Activated CD4-positive, CD25-positive, alpha-beta regulatory T cell treated with anti-CD3 and anti-CD28 coated beads, Interleukin-2, amount 50 U/mL, for 72 hours (primary cell): Measurements from ENCODE around the gene LRFN2.

Experiments used
- DNase-seq: peaks from one replicate; pipeline ENCODE4 v3.0.0; 2021

LRFN2 gene

DNA sequence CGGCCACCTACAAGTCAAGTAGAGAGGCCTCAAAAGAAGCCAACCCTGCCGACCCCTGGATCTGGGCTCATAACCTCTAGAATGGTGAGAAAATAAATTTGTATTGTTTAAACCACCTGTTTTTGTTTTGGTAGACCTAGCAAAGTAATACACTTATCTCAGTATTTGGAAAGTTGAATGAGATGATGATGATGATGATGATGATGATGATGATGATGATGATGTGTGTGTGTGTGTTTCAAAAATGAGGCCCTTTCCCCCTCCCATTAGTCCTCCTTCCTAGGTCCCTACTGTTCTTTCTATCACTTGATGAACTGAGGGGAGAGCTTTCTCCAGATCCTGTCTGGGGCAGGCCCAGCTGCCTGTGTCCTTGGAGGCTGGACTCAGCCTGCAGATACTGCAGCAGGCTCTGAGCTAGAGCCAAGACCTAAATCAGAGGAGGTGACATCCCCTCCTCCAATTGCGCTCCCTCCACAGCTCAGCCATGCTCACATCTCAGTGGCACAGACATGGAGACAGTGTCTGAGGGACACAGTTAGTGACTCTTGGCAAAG is 120.1 kb downstream of the LRFN2 start:
- no peak for DNase-seq

DNA sequence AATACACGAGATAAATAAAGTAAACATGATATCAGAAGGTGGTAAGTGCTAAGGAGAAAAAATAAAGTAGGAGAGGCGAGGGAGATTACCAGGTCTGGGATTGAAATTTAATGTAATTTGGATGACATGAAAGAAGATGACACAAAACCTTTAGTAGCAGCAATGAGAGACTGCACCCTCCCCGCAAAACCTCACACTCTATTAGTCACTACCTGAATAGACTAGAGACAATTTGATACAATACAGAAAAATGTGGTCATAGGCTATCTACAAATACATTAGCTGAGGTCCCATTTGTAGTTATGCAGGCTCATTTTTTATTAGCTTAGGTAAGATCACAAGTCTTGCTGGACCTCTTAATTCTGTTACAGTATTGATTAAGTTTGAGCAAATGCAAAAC is 125.5 kb downstream of the LRFN2 start:
- no peak for DNase-seq

DNA sequence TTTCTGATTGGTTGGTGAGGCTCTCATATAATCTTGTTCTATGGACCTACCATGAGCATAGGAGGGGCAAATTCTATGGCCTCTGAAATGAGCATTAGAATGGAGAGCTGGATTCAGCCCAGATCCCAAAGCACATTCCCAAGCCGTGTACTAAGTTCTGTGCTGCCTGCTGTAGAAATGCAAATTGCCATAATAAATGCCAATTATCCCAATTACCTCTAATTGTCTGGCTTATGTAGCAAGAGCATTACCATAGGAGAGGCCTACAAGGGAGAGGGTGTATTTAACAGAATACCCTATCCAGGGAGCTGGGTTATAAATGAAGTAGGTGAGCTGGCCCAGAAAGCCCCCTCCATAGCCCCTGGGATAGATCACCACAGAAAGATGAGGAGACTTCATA is 126.8 kb downstream of the LRFN2 start:
- DNase-seq = no peak

DNA sequence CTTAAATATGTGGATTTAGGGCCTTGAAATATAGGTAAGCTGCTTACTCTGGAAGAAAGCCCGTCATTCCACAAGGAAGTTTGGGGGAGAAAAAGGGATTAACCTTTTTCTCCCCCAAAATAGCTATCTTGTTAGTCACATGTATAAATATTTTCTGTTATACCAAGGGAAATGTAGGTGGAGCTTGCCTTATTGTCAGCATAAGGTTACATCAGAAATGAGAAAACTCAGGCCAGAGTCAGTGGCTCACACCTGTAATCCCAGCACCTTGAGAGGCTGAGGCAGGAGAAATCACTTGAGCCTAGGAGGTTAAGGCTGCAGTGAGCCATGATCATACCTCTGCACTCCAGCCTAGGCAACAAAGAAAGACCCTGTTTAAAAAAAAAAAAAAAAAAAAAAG is 129.9 kb downstream of the LRFN2 start:
- DNase-seq = no peak

DNA sequence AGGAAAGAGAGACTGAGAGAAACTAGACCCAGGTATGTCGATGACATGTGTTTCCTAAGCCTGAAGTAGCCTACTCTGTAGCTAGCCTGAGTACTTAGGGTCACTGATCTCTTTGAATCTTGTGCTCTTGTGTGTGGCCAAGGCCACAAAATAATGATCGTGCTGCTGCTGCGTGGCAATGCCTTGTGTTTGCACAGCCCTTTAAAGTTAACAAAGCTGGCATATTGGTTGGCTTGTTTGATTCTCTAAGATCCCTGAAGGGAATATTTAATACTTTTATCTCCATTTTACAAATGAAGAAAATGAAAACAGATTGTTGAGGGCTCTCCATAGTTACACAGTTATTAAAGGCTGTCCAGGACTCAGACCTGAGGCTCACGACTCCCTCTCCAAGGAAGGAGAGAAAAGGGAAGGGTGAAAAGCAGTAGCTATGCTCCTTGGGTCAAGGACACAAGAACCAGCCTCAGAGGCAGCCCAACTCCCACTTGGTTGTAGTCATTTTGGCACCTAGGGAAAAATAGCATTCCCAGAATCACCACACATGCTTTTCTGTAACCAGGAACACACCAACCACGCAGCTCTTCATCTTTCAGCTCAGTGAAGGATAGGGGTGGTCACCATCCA is 130.7 kb downstream of the LRFN2 start:
- DNase-seq = no peak

DNA sequence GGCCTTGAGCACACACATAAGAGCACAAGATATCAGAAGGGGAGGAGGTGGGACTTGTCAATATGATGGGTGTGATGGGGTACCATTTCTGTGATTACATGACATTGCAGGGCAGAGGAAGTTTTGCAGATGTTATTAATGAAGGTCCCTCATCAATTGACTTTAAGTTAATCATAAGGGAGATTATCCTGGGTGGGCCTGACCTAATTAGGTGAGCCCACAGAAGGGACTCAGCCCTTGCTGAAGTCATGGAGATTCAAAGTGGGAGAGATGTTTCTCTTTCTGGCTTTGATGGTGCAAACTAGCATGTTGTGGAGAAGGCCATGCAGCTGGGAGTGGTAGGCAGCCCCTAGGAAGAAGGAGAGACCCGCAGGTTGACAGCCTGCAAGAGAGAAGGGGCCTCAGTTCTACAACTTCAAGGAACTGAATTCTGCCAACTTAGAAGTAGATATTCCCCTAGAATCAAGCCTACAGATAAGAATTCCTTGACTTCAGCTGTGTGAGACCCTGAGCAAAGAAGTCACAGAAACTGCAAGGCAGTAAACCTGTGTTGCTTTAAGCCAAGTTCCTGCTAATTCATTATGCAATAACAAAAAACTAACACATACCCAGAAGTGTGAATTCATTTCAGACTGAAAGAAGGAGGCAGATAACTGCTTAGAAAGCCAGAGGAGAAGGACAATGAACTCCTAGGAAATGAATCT is 131.3 kb downstream of the LRFN2 start:
- DNase-seq = no peak

DNA sequence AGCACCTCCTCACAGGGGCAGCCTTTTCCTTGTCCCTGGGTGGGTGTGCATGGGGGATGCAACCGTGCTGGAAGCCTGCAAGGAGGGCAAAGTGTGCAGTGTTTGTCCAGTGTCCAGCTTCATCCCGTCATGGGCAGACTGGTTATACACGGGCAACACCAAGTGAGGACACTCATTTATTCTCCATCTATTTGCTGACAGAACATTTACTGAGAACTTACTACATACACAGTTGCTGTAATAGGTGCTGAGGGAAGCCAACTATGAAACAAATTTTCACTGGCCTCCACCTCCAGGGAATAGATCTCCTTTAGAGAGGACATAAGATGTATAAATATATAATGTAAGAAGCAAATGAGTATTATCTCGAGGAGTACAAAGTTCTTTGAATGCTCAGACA is 136.7 kb downstream of the LRFN2 start:
- DNase-seq = no peak

DNA sequence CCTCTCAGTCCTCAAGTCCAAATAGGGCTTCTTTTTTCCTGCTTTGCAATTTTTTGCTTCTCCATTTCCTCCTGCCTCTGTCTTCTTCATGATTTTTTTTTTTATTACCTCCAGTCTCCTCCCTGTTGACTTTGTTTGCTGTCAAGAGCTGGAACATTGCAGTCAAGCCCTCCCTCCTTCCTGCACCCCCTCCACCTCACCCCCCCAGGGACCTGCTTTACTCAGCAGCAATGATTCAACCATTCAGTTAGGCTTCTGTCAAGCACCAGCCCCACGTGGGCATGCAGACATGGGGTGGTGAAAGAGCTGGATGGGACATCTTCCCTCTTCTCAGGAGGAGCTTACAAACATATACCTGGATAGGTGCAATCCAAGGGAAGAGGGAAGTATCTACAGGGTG is 142.4 kb downstream of the LRFN2 start:
- no peak for DNase-seq

DNA sequence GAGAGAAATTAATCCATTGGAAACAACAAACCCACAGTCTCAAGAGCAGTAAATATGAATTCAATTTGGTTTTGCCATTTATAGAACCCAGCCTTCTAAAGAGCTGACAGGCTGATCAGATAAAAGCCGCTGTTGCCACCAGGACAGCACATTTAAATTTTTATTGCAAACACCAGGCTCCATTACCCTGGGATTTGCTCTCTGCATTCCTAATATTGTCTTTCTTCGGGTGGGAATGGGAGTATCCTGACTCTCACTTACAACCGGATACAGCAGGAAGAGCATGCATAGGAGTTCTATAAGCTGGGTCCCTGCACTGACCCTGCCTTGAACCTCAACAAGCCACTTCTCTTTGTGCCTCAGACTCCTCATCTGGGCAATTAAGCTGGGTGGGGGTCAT is 142.9 kb downstream of the LRFN2 start:
- no peak for DNase-seq

DNA sequence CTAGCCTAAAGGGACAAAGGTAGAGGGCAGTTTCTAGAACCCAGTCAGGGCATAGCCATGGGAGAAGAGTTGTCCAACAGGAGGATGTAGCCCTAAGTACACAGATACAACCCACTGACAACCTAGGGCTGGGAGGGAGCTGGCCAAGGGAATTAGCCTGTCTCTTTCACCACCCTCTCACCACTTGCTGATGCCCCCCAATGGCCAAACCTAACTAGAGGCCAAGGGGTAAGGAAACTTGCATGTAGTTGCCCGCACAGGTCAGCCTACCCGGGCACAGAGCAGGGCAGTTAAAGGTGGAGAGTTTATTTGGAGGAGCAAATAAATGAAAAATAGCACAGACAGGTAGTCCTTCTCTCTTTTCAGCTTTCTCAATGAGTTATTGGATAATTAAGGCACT is 143.3 kb downstream of the LRFN2 start:
- DNase-seq = no peak

DNA sequence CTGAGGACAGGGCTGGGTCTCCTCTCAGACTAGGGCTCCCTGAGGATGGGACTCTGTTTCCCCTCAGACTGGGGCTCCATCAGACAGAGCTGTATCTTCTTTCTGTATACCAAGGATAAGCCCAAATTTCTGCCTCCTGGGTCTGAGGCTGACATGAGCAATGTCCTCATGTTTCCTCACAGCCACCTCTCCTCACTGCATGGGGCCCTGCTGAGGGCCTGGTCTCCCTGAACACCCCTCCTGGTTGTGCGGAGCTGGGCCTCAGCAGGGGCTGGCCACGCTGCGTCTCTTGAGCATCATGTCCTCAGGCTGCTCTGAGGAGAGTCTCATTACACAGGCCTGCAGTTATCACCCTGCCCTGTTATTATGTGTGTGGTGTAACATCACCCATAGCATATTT is 144.6 kb downstream of the LRFN2 start:
- no peak for DNase-seq

DNA sequence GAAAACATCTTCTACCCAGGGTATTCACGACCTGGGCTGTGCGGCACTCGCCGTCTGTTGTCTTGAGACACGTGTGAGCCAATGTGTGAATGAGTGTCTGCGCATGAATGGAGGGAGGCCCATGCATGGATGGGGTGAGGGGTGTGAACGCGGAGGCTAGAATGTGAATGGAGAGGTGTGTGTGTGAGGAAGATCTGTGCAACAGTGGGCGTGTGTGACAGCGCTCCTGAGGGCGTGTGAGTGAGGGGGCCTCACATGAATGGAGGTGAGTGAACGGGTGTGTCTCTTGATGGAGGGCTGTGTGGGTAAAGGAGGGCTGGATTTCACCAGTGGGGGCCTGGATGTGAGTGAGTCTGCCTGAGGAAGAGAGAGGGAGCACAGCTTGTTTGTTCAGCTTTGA is 146.0 kb downstream of the LRFN2 start:
- DNase-seq = no peak

DNA sequence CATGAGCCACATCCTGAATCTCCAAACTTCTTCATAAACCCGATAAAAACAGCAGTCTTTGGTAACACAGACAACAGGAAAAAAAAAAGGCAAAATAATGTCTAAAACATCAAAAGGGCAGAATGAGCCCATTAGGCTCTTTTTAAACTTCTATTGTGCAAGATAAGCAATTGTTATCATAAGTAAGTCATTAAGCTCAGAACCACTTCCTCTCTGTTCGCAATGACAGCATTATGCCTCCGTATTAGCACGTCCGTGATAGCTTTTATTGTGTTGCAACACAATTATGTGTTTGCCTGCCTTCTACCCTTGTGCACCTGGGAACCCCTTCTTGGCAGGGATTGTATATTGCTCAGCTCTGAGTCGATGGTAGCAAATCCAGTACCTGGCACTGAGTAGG is 147.1 kb downstream of the LRFN2 start:
- no peak for DNase-seq

DNA sequence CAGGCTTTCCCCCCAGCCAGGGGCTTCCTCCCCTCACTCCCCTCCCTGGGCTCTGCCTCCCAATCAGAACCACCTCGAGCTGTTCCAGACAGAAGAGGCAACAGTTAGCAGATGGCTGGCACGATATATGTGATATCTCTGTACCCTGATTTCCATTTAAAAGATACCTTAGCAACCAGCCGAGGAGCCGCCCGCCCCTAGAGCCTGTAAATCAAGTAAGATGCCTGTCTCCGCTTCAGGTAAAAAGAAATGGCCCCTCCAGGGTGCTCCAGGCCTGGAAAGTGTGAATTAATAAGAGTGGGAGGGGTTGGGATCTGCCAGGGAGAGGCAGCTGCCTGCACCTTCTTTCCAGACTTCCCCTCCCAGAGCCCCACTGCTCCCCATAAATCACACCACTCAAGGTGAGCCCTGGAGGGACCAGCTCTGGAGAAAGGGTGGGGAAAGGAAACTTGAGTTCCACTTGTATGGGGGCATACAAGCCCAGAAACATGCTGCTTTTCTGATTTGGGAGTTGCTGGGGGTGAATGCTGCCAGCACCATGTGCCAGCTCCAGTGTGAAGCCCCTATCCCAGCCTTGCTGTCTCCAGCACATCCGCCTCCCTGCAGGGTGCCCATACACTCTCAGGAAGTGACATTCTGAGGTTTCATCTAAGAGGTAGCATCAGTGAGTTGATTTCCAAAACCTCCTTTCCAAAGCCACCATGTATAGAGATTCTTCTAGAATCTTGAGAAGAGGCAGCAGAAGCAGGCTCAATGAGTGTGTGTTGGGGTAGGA is 148.0 kb downstream of the LRFN2 start:
- DNase-seq = no peak

DNA sequence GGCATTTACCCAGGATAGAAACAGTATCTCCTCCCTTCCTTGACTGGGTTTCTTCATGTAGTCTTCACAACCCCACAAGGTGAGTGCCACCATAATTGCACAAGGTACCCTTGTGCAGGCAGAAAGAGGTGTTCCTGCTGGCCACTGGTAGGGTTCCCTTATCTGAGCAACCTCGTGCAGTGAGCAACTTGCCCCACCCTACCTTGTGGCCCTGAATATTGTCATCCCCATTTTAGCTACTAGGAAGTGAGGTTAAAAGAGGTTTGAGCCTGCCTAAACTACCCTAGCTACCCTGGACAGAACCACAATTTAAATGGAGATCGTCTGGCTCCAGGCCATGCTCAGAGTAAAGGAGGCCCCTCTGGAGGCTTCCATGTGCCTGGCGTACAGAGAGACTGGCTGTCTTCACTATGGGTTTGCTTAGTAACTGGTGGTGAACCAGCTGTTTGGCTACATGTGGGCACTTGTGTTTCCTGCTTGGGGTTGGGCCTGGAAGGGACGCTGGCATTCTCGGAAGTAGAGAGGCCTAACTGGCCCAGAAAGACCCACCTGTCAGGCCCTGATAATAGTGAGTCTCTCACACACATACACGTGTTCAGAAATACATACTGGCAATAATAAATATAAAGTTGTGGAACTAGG is 148.8 kb downstream of the LRFN2 start:
- no peak for DNase-seq

DNA sequence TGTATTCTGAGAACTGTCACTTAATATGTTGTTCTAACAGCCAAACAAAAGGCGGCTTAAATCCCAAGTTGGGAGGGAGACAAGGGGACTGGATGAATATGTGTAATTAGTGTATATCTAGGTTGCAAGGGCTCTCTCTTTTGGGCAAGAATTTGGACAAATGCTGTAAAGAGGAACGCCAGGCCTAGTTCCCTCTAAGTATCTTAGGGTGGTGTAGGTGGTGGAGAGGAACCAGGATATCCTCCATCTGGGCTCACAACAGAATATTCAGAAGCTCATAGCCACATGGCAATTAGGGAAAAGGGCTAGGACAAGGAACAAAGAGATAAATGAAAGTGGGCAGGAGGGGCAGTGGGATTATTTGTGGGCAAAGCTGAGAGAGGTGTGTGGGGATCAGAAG is 149.5 kb downstream of the LRFN2 start:
- DNase-seq = no peak

DNA sequence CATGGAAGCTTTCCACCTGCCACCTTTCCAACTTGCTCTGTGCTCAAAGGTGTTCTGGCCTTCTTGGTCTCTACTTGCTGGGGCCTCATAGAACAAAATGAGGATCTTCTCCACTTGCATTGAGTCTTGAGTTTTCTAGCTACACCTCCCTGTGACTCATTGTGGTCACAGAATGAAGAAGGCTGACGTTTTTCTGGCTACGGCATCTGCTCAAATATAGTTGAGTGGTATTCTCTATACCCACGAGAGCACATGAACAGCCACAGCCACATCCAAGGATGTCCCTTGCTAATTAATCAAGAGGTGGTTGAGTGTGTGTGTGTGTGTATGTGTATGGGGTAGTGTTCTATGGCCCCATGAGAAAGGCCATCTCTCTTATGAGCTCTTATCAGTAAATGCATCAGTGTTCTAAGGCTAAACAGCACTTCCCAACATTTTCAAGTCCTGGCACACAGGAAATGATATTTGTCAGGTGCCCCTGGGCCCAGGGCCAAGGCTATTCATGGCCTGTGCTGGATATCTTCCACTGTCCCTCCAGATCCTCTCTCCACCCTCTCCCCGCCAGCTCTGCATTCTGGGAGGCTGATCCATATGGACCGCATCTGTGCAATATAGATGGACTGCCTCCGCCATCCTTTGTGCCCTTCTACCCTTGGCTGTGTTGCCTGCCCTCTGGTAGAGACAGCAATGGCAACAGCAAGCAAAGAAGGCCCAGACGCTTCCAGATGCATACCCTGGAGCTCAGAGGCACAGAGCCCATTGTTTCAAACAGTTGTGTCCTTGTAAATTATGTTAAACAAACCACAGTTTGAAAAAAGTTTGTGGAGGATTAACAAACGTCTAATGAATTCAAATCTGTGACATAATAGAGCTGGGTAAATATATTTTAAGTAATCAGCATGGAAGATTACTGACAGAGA is 150.2 kb downstream of the LRFN2 start:
- no peak for DNase-seq

DNA sequence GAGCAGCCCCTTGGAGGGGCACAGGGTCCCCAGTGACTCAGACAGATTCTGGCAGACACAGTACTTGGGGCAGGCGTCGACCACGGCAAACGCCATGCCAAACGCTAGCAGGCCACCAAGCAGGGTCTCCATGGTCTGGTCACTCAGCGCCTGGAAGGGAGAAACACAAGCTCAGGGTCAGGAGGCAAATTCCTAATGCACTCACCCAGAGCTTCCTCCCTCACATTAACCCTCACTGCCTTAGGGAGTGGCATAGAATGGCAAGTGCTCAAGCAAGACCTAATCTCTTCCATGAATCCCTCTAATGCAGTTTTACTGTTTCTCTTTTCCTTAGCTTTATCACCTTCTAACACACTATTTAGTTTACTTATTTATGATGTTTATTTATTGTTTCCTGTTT is 154.2 kb downstream of the LRFN2 start:
- no peak for DNase-seq

DNA sequence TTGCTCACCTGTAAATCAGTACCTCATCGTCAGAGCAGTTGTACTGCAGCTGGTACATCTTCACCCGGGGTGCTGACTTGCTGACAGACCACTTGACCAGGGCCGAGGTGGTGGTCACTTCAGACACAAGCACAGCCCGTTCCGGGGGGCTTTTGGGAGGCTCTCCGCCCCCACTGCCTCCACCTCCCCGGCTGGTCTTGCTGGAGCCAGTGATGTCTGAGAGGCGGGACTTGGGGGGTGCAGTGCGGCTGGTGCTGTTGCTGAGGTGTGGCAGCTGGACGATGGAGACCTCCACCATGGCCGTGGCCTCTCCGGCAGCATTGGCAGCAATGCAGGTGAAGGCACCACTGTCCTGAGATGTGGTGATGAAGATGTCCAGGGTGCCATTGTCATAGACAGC is 155.5 kb downstream of the LRFN2 start:
- no peak for DNase-seq

DNA sequence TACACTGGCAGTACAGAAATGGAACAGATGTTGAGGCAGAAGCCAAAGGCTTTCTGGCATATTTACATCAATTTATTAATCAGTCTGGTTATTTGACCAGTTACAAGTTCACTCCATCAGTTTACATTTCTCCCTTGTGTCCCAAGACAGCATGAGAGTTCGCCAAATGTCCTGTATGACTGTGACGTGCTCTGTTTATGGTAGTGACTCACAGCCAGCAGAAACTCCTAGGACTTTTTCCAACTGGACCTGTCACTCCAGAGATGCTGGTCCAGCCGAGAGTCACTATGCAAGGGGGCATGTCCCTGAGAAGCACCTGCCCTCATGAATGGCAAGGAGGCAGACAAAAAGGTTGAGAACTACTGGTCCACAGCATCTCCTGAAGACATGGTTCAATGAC is 160.0 kb downstream of the LRFN2 start:
- DNase-seq = no peak

DNA sequence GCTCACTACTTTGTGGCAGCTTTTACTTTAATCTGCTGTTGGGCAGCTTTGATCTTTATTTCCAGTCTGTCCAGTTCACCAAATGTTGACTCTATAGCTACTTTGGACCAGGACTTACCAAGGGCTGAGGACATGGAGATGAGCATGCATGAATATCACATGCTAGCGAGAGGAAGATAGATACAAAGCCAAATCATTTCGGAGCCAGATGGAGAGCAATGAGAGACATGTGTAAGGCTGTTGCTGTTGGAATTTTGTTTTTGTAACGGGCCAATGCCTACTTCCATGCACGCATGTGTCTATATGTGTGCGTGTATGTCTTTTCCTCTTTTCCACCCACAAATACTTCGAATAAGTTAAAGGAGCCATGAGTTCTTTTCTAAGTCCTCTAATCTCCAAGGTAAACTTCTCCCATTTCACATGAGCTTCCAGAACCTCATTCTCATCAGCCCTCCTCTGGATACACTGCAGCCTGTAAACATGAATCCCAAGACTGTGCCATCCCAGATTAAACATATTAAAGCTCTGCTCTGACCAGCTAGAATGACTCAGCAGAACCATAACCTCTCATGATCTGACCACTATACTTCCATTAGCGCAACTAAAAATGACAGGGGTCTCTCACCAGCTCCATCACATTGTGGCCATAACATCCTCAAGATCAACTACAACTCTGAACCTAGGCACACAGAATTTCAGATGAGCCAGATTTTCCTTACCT is 160.7 kb downstream of the LRFN2 start:
- DNase-seq = no peak
